Measurements from ENCODE around the gene CRTAC1.

GRCh38 chr10:98076086-98076485, 45.7 kb upstream of the CRTAC1 start:
- TF ChIP-seq MTA3 (IDR thresholded peaks at IDR 0.05; ENCODE audit: borderline replicate concordance, low read length) (no peak), E2F4 (IDR thresholded peaks at IDR 0.05; ENCODE audit: low read depth, low read length) (no peak), CREM (IDR thresholded peaks at IDR 0.05; ENCODE audit: low read depth) (no peak), SUPT20H (IDR thresholded peaks at IDR 0.05; ENCODE audit: borderline replicate concordance, control insufficient read depth, low read depth, low read length) (no peak), POLR2AphosphoS5 (IDR thresholded peaks at IDR 0.05; ENCODE audit: low read length) (no peak), BRCA1 (IDR thresholded peaks at IDR 0.05; ENCODE audit: low read depth, low read length) (no peak), SMAD5 (IDR thresholded peaks at IDR 0.05; ENCODE audit: low read depth) (no peak), GABPA (IDR thresholded peaks at IDR 0.05; ENCODE audit: low read depth) (no peak), NRF1 (conservative IDR thresholded peaks at IDR 0.05; ENCODE audit: low read depth, low read length) (no peak), E4F1 (IDR thresholded peaks at IDR 0.05; ENCODE audit: borderline replicate concordance, partially characterized antibody) (no peak), REST (IDR thresholded peaks at IDR 0.05; ENCODE audit: low read depth, low read length) (no peak), NR2F1 (conservative IDR thresholded peaks at IDR 0.05) (no peak)

Measured in GM12878 (cell line).